ENCODE results near the gene EYA4. TPM values are rescaled to one million over a fixed set of nuclear protein-coding genes. Genes with fewer than 3 reads are reported as not detected.

The EYA4 gene
- total RNA-seq, 1 experiment from 2014 or later: not detected

DNA sequence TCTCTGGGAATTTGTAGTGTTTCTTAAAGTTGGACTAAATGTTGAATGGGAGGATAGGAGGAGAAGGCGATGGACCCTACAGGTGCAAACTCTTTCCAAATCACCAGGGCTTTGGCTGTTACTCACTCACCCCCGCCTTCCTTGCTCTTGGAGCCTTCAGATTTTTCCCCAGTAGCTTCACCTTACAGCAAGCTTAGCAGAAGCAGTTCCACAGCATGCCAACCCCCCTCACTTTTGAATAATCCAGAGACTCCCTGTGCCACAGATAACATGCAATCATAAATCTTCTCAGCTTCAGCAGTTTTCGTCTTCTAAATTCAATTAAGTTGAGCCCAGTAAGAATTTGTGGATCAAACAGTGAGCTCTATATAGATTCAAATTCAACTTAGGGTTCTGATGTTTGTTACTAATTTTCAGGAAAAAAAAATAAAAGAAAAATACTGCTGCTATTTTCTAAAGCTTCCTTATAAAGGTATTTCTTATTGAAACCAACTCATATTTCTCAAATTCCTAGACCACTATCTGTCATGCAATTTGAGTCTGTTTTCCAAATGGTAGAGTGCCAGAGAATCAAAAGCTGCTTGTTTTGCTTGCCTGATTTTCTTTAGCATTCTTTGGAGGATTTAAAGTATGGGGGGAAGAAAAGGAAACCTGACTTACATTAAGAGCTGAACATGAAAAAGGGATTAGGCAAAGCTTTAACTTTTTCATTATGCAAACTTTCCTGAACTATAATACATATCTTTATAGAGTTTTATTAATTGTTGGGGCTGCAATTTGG is 166.4 kb downstream of the EYA4 start:
- H3K27me3 Mint-ChIP-seq (ENCODE audit: insufficient read depth, unreplicated experiment): peaks cover 7% of the 10 kb centered on the region
- TF ChIP-seq CTCF (IDR thresholded peaks at IDR 0.05; ENCODE audit: insufficient read depth in 1 of 2, low read depth in 1 of 2, low read length in 1 of 2, severe bottlenecking in 1 of 2, unreplicated experiment in 1 of 2): no peak
- BruUV-seq (replicated peaks): no TSS peak
- Histone ChIP-seq H3K9me3 (no peaks in the 10 kb centered on the region), H3K36me3 (ENCODE audit: control insufficient read depth, insufficient read depth, low read length) (no peaks in the 10 kb centered on the region), H3K4me3 (ENCODE audit: low read depth, low read length) (no peak overlapping the region), H3K27me3 (replicated peaks; ENCODE audit: control insufficient read depth, insufficient read depth, low read length) (no peaks in the 10 kb centered on the region), H3K4me1 (no peaks in the 10 kb centered on the region)
- H3K9me3 Mint-ChIP-seq (ENCODE audit: unreplicated experiment): no peaks in the 10 kb centered on the region
- CTCF ChIA-PET: no interaction called here
- POLR2A ChIA-PET: no interaction called here
- H3K36me3 Mint-ChIP-seq (ENCODE audit: insufficient read depth, unreplicated experiment): no peaks in the 10 kb centered on the region
- H3K27ac Mint-ChIP-seq (ENCODE audit: unreplicated experiment): no peak overlapping the region
- no peaks in the 10 kb centered on the region for H3K4me1 Mint-ChIP-seq (ENCODE audit: low read depth, unreplicated experiment)
- intact Hi-C loops (cut with micrococcal nuclease; ENCODE audit: unreplicated experiment): no loop called here
- no peak overlapping the region for H3K4me3 Mint-ChIP-seq (ENCODE audit: unreplicated experiment)
- DNase-seq: no peak

DNA sequence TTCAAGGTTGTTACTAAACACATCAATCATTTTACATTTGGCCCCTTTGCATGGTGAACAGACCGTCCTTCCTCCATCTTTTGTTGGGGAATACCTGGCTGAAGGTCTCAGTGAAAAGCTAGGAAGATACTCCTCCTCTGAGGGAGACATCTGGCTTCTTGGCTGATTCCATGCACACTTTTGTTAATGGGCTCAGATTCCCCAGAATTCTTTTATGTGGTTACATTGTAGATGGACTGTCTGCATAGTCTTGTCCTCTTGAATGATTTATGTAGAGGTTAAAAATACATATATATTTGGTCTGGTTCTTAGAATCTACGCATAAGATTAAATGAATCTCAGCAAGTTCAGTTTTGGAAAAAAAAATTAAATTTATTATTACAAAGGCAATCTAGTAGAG is 167.0 kb downstream of the EYA4 start:
- H3K36me3 Mint-ChIP-seq (ENCODE audit: insufficient read depth, unreplicated experiment): no peaks in the 10 kb centered on the region
- H3K9me3 Mint-ChIP-seq (ENCODE audit: unreplicated experiment): no peaks in the 10 kb centered on the region
- no peaks in the 10 kb centered on the region for H3K9me3 ChIP-seq
- TF ChIP-seq CTCF (IDR thresholded peaks at IDR 0.05; ENCODE audit: insufficient read depth in 1 of 2, low read depth in 1 of 2, low read length in 1 of 2, severe bottlenecking in 1 of 2, unreplicated experiment in 1 of 2): no peak
- intact Hi-C loops (cut with micrococcal nuclease; ENCODE audit: unreplicated experiment): no loop called here
- peaks cover 7% of the 10 kb centered on the region for H3K27me3 Mint-ChIP-seq (ENCODE audit: insufficient read depth, unreplicated experiment)
- no peaks in the 10 kb centered on the region for H3K36me3 ChIP-seq (ENCODE audit: control insufficient read depth, insufficient read depth, low read length)
- H3K4me1 ChIP-seq: no peaks in the 10 kb centered on the region
- no peak for DNase-seq
- no peak overlapping the region for H3K4me3 Mint-ChIP-seq (ENCODE audit: unreplicated experiment)
- no peaks in the 10 kb centered on the region for H3K27me3 ChIP-seq (replicated peaks; ENCODE audit: control insufficient read depth, insufficient read depth, low read length)
- BruUV-seq (replicated peaks): no TSS peak
- no peak overlapping the region for H3K27ac Mint-ChIP-seq (ENCODE audit: unreplicated experiment)
- POLR2A ChIA-PET: no interaction called here
- H3K4me3 ChIP-seq (ENCODE audit: low read depth, low read length): no peak overlapping the region
- CTCF ChIA-PET: no interaction called here
- no peaks in the 10 kb centered on the region for H3K4me1 Mint-ChIP-seq (ENCODE audit: low read depth, unreplicated experiment)

DNA sequence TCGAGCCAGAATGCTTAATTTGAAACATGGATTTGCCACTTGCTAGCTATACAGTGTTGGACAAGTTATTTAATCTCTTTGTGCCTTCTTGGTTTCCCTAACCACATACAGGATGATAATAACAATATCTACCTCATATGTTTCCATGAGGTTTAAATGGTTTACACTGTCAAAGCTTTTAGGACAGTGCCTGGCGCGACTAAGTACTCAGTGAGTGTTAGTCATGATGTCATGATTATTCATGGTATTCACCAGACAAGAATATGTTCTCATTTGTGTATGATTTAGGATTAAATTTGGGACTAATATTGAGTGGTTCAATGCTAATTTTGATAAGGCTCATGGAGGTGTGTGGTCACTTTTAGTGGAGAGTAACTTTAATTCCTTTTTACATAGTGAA is 167.4 kb downstream of the EYA4 start:
- Histone ChIP-seq H3K9me3 (no peaks in the 10 kb centered on the region), H3K4me3 (ENCODE audit: low read depth, low read length) (no peak overlapping the region), H3K4me1 (no peaks in the 10 kb centered on the region), H3K27me3 (replicated peaks; ENCODE audit: control insufficient read depth, insufficient read depth, low read length) (no peaks in the 10 kb centered on the region), H3K36me3 (ENCODE audit: control insufficient read depth, insufficient read depth, low read length) (no peaks in the 10 kb centered on the region)
- no peak overlapping the region for H3K27ac Mint-ChIP-seq (ENCODE audit: unreplicated experiment)
- CTCF ChIA-PET: no interaction called here
- no peaks in the 10 kb centered on the region for H3K4me1 Mint-ChIP-seq (ENCODE audit: low read depth, unreplicated experiment)
- POLR2A ChIA-PET: no interaction called here
- no peak for DNase-seq
- no peaks in the 10 kb centered on the region for H3K9me3 Mint-ChIP-seq (ENCODE audit: unreplicated experiment)
- peaks cover 7% of the 10 kb centered on the region for H3K27me3 Mint-ChIP-seq (ENCODE audit: insufficient read depth, unreplicated experiment)
- TF ChIP-seq CTCF (IDR thresholded peaks at IDR 0.05; ENCODE audit: insufficient read depth in 1 of 2, low read depth in 1 of 2, low read length in 1 of 2, severe bottlenecking in 1 of 2, unreplicated experiment in 1 of 2): no peak
- intact Hi-C loops (cut with micrococcal nuclease; ENCODE audit: unreplicated experiment): no loop called here
- no peak overlapping the region for H3K4me3 Mint-ChIP-seq (ENCODE audit: unreplicated experiment)
- no peaks in the 10 kb centered on the region for H3K36me3 Mint-ChIP-seq (ENCODE audit: insufficient read depth, unreplicated experiment)
- no TSS peak for BruUV-seq (replicated peaks)
